C4-2B (cell line): ENCODE data around the gene PRRC2A.

ENCODE experiments used
- H3K27ac ChIP-seq: fragments of 450-650 bp; 2 replicates; pipeline ENCODE4 v1.5.1; 2017
- ZFX ChIP-seq: fragments of 450-650 bp; IDR thresholded peaks from 2 replicates; pipeline ENCODE4 v1.6.1; 2017
- TF ChIP-seq, protein P1 (sequence below): fragments of 450-650 bp; conservative IDR thresholded peaks from 2 replicates; pipeline ENCODE4 v1.5.1; 2017; ENCODE audit warnings: mild to moderate bottlenecking

The PRRC2A gene

GRCh38 chr6:31662124-31662723, 41.7 kb downstream of the PRRC2A start:
- H3K27ac ChIP-seq, result no peak overlapping the region
- TF ChIP-seq ZFX, result no peak
- TF ChIP-seq, protein P1, sequence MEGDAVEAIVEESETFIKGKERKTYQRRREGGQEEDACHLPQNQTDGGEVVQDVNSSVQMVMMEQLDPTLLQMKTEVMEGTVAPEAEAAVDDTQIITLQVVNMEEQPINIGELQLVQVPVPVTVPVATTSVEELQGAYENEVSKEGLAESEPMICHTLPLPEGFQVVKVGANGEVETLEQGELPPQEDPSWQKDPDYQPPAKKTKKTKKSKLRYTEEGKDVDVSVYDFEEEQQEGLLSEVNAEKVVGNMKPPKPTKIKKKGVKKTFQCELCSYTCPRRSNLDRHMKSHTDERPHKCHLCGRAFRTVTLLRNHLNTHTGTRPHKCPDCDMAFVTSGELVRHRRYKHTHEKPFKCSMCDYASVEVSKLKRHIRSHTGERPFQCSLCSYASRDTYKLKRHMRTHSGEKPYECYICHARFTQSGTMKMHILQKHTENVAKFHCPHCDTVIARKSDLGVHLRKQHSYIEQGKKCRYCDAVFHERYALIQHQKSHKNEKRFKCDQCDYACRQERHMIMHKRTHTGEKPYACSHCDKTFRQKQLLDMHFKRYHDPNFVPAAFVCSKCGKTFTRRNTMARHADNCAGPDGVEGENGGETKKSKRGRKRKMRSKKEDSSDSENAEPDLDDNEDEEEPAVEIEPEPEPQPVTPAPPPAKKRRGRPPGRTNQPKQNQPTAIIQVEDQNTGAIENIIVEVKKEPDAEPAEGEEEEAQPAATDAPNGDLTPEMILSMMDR, result no peak

- TF ChIP-seq, protein P1, result no peak
- TF ChIP-seq ZFX, result no peak
- peak overlapping the region; percentile 84; the same call in 1 of the 2 replicates for H3K27ac ChIP-seq
These were observed 42.8 kb downstream of the PRRC2A start for GRCh38 chr6:31663126-31663960.

DNA sequence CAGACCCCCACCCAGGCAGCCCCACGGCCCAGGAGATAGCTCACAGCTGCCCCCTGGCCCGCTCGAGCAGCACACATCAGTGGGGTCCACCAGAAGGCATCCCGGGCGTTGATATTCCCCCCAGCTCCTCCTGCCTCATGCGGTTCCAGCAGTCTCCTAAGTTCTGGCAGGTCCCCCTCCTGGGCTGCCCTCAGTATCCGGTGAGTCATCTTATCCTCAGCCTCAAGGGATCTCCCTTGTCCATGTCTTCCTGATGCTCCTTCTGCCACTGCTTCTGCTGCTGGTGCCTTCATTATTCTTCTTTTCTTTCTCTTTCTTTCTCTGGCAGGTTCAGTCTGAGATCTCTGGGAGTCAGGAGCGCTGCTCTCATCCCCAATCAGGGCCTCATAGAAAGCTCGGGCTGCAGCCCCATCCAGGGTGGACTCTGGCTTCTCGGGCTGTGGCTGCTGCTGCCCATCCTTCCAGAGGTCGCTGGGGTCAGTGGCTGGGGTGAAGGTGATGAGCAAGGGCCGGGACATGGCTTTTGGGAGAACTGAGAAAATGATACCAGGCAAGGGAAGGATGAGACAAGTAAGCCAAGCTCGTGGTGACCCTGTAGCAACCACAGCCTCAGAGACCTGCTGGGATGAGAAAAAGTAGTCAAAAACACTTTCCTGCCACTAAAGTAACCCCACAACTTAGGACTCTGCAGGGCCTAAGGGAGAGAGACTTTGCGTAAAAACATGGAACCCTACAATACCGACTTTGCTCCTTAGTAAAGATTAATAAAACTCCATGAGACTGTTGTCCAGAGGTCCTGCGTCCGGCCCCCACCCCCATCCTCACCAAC, 43.7 kb downstream of the PRRC2A start:
- H3K27ac ChIP-seq, result peak overlapping the region; percentile 84
- TF ChIP-seq ZFX, result no peak
- TF ChIP-seq, protein P1, result no peak

DNA sequence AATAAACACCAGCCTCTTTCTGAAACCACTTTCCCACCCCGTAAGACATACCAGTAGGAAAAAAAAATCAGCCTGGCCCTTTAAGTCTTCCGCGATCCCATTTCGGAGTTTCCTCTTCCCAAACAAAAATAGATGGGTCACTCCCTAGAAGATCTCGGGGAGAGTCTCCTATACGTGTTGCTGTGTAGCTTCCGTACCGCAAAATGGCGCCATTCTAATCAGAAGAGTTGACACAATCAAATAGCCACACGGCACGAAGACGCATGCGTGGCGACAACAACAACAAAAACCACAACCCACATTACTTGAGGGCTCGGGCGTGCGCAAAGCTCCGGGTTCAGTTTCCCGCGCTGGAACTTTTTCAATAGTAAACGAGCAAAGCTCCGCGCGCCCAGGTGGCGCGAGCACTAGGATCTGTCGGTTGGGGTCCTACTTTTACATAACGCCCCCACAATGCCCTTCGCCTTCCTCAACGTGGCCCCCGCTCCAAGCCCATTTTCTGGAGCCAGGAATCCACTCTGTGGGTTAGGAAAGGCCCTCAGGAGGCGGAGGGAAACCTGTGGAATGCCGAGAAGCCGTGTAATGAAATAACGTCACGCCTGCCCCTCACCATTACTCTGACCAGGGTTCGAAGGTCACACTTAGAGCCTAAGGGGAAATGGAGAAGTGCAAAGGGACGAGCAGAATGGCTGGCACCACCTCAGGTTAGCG, 44.4 kb downstream of the PRRC2A start, which contains the start of gene GPANK1:
GPANK1 (minus strand) TSS at position 208 of the 711 bp plus-strand sequence. CDS start 519 bp downstream, outside the sequence.
- TF ChIP-seq, protein P1, result no peak
- no peak for TF ChIP-seq ZFX

DNA sequence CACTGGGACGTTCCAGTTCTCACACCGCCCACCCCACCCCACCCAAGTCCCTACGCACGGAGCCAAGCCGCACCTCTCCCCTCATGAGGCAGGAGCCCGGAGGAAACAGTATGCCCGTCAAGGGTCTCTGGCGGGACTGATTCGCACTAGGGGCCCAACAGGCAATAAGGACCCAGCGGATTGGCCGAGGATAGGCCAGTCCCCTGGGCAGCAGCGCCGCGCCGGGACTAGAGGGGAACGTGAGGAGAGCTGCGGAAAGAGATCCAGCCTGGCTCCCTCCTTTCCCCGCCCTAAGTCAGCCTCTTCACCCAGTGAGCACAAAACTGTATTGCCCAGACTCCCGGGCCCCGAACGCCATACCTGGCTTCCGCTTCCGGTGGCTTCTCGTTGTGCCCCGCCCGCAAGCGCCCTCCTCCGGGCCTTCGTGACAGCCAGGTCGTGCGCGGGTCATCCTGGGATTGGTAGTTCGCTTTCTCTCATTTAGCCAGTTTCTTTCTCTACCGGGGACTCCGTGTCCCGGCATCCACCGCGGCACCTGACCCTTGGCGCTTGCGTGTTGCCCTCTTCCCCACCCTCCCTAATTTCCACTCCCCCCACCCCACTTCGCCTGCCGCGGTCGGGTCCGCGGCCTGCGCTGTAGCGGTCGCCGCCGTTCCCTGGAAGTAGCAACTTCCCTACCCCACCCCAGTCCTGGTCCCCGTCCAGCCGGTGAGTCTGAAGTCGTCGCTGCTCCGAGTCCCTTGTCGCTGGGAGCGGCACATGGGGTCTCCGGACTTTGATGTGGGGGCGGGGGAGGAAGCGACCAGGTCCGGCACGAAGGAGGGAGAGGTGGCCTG, 45.2 kb downstream of the PRRC2A start, which contains the start of gene CSNK2B:
CSNK2B (plus strand) TSS at position 580 of the 836 bp plus-strand sequence. CDS start 752 bp downstream, outside the sequence.
- peak within 1 kb of the TSS; percentile 84 for H3K27ac ChIP-seq
- TF ChIP-seq ZFX, result peak; percentile 57; the same call in 1 of the 2 replicates
- TF ChIP-seq, protein P1, result no peak

More for the DNA sequence above, 44.4 kb downstream of the PRRC2A start, which contains the start of gene GPANK1:
- H3K27ac ChIP-seq, result peak within 1 kb of the TSS; percentile 84

DNA sequence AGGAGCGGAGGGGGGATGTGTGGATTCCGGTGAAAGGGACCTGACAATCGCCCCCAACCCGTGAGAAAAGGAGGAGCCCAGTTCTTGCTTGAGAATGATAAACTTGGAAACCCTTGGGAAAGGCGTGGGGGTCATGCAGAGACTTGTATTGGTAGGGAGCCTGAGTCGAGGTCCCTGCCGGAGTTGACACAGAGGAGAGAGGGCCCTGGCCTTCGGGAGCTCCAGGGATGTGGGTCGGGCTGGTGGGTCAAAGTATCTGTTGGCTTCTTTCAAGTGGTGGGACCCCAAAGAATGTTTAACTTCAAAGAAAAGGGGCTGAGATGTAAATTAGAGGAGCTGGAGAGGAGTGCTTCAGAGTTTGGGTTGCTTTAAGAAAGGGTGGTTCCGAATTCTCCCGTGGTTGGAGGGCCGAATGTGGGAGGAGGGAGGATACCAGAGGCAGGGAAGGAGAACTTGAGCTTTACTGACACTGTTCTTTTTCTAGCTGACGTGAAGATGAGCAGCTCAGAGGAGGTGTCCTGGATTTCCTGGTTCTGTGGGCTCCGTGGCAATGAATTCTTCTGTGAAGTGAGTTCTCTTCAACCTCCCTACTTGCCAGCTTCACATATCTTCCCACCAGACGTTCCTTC, 45.9 kb downstream of the PRRC2A start:
- TF ChIP-seq ZFX, result no peak
- TF ChIP-seq, protein P1, result no peak
- H3K27ac ChIP-seq, result peak overlapping the region; percentile 84
